GM18526 (cell line): ENCODE results near the gene MTTP.

Experiments used
- POLR2A ChIP-seq: IDR thresholded peaks from 3 replicates; pipeline ENCODE4 v1.6.1; 2011; ENCODE audit not compliant: insufficient read length; ENCODE audit errors: extremely low read depth

MTTP gene

DNA sequence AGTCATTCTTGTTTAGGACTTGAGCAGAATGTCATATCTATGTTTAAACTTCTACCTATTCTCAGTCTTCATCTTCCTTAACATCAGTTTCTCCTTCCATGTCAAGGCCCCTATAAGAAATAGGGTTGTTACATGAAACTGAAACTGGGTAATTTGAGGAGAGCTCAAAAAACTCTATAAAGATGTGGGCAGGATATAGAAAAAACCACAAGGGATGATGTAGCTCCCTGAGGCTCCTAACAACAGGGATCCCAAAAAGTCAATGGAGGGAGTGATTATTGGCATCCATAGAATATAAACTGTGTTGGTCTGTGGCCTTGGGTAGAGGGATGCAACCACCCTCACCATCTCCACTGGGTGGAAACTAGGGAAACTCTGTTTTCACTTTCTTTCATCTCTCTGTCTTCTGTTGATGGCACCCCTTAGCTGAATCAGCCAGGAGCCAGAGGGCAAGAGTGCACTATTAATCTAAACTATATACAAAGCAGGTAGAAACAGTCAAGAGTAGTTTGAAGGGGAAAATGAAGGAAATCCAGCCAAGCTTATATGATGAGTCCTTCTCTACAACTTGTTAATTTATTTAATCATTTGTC lies 55.4 kb downstream of the MTTP start:
- no peak for TF ChIP-seq POLR2A

DNA sequence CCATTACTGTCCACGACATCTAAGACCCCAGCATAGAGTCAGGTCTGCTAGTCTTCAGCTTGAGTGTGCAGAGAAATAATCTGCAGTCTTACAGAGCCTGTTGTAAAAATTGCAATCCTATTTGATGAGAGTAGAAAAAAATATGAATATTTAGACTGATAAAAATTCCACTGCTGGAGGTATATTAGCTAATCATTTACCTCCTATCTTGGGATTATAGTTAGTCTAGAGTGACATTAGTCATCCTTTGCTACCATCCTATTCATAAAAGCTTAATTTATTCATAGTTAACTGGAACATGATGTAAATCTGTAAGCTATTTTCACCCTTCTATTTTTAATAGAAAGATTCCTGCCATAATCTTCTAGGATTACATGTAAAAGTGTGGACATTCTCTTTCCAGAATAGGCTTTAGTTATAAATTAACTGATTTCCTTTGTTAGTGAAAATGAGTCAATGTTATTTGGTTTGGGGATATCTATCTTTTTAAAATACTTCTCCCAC lies 56.3 kb downstream of the MTTP start:
- no peak for TF ChIP-seq POLR2A

DNA sequence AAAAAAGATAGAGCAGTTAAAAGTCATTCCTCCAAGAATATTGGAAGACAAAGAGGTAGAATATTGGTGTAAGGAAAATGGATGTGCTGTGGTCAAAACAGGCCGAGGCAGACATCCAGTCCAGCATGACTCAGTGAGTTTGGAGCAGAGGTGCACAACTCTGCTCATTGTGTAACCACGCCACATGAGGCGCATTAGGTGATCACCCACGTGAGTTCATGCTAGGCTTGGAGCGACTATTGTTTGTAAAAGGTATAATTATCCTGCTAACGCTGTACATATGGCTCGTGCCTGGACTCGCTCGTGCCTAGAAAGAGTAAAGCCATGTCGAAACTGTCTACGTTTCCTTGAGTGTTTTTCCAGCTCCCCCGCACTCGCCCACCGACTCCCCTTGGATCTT lies 59.1 kb downstream of the MTTP start:
- no peak for TF ChIP-seq POLR2A

DNA sequence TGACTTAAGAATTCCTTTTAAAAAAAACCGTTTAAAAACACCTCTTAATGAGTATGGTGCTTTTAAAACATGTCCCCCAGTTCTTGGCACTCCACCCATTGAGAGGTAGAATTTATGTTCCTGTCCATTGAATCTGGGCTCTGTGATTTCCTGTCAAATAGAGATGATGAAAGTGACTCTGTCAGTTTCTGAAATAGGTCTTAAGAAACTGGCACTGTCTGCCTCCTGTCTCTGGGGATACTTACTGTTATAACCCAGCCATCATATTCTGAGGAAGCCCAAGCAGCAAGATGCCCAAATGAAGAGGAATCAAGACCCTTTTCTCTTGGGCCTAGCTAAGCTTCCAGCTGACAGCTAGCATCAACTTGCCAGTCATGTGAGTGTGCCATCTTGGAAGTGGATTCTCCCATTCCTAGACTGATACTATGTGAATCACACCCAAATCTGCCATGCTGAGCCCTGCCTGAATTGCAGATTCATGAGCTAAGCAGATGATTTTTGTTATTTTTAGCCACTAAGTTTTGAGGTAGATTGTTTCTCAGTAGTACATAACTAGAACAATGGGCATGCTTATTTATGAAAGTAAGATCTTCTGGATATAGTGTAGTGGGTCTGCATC lies 60.2 kb downstream of the MTTP start:
- TF ChIP-seq POLR2A, result no peak

DNA sequence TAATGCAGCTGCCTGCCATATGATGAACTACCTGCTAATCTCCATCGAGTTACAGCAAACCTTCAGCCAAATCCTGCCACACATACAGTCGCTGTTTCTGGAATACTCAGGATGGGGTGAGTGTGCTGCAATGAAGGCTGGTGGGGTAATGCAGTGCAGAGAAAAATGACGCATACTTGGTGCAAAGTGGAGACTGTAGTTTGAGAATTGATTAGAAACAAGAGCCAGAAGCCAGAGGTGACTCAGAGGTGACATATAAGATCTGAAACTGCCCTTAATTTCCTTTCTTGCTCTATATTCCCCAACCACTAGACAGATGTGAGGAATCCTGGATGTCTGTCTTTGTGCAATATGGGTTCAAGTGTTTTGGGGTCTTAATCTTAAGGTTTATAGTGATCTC lies 61.0 kb downstream of the MTTP start:
- no peak for TF ChIP-seq POLR2A

DNA sequence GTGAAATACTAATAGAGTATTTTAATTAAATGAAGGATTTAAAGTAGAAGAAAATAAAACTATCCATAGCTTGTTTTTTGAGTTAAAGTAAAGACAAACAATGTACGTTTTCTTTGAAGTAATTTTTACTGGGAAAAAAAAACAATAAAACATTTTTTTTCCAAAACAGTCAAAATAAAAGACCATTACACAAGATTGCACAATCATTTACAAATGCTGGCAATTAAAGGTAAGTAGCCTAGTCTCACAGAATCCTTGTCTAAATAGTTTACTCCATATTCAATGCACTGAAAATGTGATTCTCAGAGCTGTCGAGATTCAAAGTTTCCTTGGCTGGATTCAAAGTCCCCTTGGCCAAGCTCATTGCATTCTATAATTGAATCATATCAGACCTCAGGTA lies 61.8 kb downstream of the MTTP start:
- no peak for TF ChIP-seq POLR2A

DNA sequence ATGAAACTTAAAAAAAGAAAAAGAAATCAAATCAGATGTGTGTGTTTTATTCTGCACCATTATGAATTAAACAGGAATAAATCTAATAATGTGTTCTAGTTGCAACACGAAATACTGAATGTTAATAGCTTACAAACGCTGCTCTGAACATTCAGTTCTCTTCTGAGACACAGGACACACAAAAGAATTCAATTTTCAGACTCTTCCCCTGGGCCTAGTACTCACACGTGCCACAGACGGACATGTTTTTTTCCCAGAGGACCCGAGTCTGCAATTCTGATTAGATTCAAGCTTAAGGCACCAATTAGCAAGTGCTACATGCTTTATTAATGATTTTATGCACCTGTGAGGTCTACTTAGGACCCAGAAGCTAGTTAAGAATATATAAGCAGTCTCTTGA lies 62.5 kb downstream of the MTTP start:
- no peak for TF ChIP-seq POLR2A

DNA sequence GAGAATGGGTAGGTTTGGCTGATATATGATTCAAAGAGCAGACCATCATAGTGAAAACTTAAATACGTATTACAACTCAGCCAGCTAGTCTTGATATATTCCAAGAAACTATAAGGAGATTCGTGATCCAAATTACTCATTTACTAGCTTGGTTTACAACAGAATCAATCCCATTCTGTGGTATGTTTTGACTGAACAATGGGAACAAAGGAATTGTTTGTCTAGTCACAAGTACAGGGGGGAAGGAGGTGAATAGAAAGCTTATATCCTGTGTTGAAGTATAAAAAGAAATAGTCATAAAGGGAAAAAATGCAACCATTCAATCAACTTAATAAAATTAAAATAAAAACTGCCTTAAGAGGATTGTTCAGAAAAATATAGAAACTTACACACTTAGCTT lies 66.1 kb downstream of the MTTP start:
- no peak for TF ChIP-seq POLR2A

DNA sequence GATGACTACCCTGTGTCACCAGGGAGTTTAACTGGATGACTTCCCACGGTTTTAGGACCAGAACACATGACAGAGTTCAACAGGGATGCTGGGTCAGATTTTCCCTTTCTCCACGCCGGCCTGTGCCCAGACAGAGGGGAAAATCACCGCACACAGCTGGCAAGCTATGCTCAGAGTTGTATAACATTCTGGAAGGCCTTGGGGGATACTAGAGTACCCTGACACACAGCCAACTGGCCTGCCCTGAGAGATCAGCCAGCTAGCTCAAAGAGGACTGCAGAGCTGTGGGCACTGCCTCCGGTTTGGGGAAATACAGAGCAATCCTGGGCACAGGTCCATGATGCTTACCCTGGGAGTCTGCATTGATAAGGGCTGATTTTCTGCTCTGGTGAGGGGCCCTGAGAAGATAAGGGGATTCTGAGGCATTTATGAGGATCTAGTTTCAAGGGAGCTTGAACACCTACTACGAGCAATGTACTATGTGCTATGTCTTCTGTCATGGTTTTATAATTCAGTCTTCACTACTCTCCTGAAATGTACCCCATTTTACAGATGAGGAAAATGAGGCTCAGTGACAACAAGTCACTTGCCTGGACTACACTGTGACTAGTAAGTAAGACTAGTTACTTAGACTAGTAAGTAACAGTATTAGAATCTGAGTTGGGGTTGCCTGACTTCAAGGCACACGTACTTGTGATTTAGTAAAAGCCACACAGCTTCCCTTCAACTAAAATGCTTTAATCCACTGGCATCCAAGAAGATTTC lies 68.3 kb downstream of the MTTP start:
- TF ChIP-seq POLR2A, result no peak

DNA sequence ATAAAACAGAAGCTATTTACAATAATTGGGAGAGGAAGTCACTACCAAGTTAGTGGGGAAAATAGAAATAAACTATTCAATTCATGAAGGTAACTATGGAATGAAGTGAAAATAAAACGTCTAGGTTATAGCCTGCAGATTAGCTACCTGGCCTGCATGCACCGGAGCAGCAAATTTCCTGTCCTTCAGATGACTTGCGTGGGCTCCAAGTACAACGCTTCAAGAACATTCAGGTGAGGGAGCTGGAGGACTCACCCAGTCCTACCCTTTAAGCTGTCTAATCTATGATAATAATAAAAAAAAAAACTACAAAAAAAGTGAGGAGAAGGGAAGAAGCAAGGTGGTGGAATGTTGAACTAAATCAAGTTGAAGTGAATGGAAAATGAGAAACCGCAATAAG lies 69.8 kb downstream of the MTTP start:
- TF ChIP-seq POLR2A, result no peak

DNA sequence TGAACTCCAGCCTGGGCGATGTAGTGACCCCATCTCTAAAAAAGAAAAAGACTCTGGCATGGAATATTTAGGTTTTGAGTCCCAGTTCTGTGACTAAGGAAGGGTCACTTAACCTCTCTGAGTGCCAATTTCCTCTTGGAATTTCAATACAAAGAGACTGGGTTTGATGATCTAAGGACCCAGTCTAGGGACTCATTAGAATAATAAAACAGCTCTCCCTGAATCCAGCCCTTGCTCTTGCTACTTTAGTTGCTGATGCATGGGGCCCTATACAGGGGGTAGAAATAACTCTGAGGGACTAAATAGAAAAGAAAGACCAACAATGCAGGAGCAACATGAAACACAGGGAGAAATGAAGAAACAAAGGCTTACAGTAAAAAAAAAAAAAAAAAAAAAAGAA lies 70.4 kb downstream of the MTTP start:
- TF ChIP-seq POLR2A, result no peak

DNA sequence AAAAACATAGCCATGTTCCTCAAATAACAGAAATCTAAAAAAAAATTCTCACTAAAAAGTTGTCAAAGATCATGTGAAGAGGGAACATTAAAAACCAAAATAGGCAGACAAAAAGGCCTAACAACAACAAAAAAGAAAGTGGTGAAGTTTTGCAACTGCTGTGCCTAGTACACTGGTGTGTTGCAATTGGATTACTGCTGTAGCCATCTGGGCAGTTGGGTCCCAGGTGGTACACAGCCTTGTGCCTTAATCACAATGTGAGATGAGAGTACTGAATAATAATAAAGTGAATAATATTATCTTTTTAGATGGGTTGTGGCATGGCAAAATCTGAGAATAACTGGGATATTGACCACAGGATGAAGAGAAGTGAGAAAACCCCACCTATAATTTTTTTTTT lies 71.0 kb downstream of the MTTP start:
- TF ChIP-seq POLR2A, result no peak

DNA sequence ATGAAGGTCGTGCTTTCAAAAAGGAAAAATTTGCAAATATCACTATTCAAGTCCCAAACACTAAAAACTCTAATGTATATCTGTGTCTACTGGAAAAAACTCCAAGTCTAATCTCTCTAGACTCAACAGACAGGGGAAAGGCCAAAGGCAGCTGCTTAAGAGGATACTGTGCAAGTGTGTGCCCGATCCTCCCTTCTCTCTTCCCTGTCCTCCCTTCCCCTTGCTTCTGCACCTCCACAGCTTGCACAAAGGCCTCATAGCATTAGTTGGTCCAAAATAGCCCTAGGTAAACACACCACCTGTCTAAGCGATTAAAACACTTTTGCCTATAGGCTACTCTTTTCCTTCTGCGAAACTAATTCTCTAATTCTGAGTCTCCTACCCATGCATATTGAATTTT lies 72.4 kb downstream of the MTTP start:
- TF ChIP-seq POLR2A, result no peak

DNA sequence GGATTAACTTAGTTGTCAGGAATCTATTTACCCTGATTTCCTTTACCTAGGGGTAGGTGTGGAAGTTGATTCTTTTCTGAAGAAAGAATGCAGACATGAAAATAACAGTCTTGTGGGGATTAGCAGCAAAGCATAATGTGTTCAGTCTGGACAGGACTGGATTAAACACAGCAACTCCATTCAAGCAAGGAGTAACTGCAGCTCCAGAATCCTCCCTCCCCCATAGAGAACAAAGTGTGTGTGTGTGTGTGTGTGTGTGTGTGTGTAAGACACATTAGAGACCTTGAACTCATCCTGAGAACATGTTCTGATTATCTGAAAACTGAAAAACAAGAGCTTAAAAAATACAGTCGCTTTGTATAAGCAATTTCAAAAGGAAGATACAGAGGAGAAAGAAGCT lies 73.7 kb downstream of the MTTP start:
- TF ChIP-seq POLR2A, result no peak

DNA sequence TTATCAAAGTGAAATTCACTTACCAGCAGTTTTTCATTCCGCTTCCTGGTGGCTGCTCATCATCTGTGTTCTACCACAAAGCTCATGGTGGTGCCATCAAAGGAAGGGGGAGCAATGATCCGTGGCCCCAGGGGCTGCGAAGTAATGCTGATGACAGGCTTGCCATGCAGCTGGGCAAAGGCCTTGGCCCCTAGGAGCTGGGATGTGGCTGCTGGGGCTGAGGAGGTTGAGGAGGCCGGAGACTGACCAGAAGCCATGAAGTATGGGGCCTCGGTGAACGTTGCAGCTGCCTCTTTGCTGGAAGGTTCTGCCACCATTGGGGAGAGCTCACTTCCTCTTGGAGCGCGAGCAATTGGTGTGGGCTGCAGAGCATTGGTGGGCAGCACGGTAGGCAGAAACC lies 74.6 kb downstream of the MTTP start:
- TF ChIP-seq POLR2A, result no peak

DNA sequence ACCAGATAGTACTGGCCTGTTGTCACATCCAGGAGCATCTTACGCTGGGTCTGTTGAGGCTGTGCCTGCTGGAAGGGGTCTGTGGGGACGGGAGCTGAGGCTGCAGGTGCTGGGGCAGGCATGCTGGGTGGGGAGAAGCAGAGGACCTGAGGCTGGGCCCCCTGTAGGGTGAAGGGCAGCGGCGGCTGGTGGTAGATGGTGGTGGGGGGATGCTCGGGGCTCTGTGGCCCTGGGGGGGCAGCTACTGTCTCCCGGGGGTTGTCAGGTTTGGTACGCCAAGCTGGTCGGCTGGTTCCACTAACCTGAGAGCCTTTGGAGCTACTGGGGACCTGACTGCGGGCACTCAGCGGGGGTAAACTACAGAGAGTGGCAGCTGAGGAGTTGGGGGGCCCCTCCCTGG lies 75.2 kb downstream of the MTTP start:
- TF ChIP-seq POLR2A, result no peak
